ENCODE data around the gene GNG2. TPM values are rescaled to one million over a fixed set of nuclear protein-coding genes. Genes with fewer than 3 reads are reported as not detected.
A peak's percentile ranks its signal among the peaks of the same experiment; 100 is the strongest.

GNG2 gene
- total and polyA plus RNA-seq, 7 experiments from 2014 or later, result 62.1 to 199 (median 117) TPM

GRCh38 chr14:51848120-51848519, 12.3 kb upstream of the GNG2 start:
- Histone ChIP-seq H3K27ac (ENCODE audit: low read depth, low read length) (peak overlapping the region; percentile 96), H3K9me3 (ENCODE audit: control insufficient read depth in 2 of 3, low read length in 3 of 3) (no peaks in the 10 kb centered on the region), H3K4me1 (ENCODE audit: control insufficient read depth in 2 of 2, insufficient read depth in 2 of 2, low read length in 2 of 2) (peaks cover 23 to 47% of the 10 kb centered on the region in 2 donors), H3K27me3 (ENCODE audit: control insufficient read depth in 2 of 2, insufficient read depth in 2 of 2, low read length in 2 of 2) (no peaks in the 10 kb centered on the region), H3K36me3 (ENCODE audit: control insufficient read depth in 2 of 3, insufficient read depth in 3 of 3, low read length in 3 of 3) (no peaks in the 10 kb centered on the region), H3K4me3 (ENCODE audit: low read length) (peak overlapping the region; percentile 6)
- H3K27ac Mint-ChIP-seq, result peak overlapping the region; percentile 94 to 100 (median 99)
- DNase-seq (no peak), ATAC-seq (no peak)
- ChIA-PET CTCF (interaction anchor here (2.3 kb wide), 1 partner anchor 13 kb away, joined by 9 read pairs; the partner anchor contains the start of gene GNG2), POLR2A (interaction anchor here (0.9 to 4.6 kb wide), 5 partner anchors 8 to 140 kb away, joined by 3 to 83 read pairs (median 6); partner anchors contain the start of gene GNG2)
- intact Hi-C loops (cut with micrococcal nuclease), result loop anchor here (5.0 kb wide), 3 partner anchors 114 to 884 kb away; partner anchors contain the start of gene STYX (in 1 of the 2)
- peak overlapping the region; percentile 42 to 90 (median 72) for H3K4me3 Mint-ChIP-seq
- peaks cover 0 to 2% (median 0%) of the 10 kb centered on the region in 5 donors for H3K27me3 Mint-ChIP-seq
- peaks cover 37 to 93% (median 76%) of the 10 kb centered on the region in 7 donors for H3K4me1 Mint-ChIP-seq
- peaks cover 0 to 32% (median 5%) of the 10 kb centered on the region in 5 donors for H3K36me3 Mint-ChIP-seq
- H3K9me3 Mint-ChIP-seq, result peaks cover 0 to 15% (median 6%) of the 10 kb centered on the region in 11 donors

DNA sequence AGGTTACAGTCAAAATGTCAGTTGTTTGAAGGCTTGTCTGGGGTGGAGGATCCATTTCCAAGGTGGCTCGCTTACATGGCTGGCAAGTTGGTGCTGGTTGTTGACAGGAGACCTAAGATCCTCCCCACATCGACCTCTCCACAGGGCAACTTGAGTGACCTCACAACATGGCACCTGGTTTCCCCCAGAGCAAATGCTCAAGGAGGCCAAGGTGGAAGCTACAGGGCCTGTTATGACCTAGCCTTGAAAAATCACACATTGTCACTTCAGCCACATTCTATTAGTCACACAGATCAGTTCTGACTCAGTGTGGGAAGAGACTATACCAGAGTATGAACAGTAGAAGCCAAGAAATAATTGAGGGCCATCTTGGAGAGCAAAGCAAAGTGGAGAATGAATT, 11.3 kb upstream of the GNG2 start:
- POLR2A ChIA-PET, result interaction anchor here (0.6 to 3.0 kb wide), 2 partner anchors 12 to 126 kb away, joined by 3 to 16 read pairs; partner anchors contain the start of gene GNG2
- H3K4me3 ChIP-seq (ENCODE audit: low read length), result no peak overlapping the region
- no peaks in the 10 kb centered on the region for H3K27me3 ChIP-seq (ENCODE audit: control insufficient read depth in 2 of 2, insufficient read depth in 2 of 2, low read length in 2 of 2)
- Mint-ChIP-seq H3K9me3 (peaks cover 0 to 15% (median 6%) of the 10 kb centered on the region in 11 donors), H3K4me1 (peaks cover 33 to 84% (median 66%) of the 10 kb centered on the region in 7 donors), H3K27me3 (peaks cover 0 to 2% (median 0%) of the 10 kb centered on the region in 5 donors), H3K36me3 (peaks cover 0 to 28% (median 5%) of the 10 kb centered on the region in 5 donors), H3K27ac (peak overlapping the region; percentile 94 to 100 (median 99)), H3K4me3 (peak overlapping the region in 3 of 10 donors; percentile 2 to 39 (median 16))
- peak overlapping the region; percentile 96 for H3K27ac ChIP-seq (ENCODE audit: low read depth, low read length)
- intact Hi-C loops (cut with micrococcal nuclease), result loop anchor here (5.0 kb wide), 3 partner anchors 113 to 883 kb away; partner anchors contain the start of gene STYX (in 1 of the 2)
- no peaks in the 10 kb centered on the region for H3K9me3 ChIP-seq (ENCODE audit: control insufficient read depth in 2 of 3, low read length in 3 of 3)
- ATAC-seq, result no peak
- H3K4me1 ChIP-seq (ENCODE audit: control insufficient read depth in 2 of 2, insufficient read depth in 2 of 2, low read length in 2 of 2), result peaks cover 23 to 47% of the 10 kb centered on the region in 2 donors
- H3K36me3 ChIP-seq (ENCODE audit: control insufficient read depth in 2 of 3, insufficient read depth in 3 of 3, low read length in 3 of 3), result no peaks in the 10 kb centered on the region
- CTCF ChIA-PET, result no interaction called here
- DNase-seq, result peak in 1 of 9 donors; percentile 48

DNA sequence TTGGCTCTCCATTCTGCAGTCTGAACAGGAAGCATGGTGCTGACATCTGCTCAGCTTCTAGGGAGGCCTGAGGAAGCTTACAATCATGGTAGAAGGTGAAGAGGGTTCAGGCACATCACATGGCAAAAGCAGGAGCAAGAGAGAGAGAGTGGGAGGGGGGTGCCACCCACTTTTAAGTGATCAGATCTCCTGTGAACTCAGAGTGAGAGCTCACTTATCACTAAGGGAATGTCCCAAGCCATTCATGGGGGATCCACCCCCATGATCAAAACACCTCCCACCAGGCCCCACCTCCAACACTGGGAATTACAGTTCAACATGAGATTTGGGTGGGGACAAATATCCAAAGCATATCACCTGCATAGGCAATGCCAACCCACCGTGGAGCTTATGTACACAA, 9.8 kb upstream of the GNG2 start:
- ChIA-PET CTCF (interaction anchor here (0.9 kb wide), 1 partner anchor 9 kb away, joined by 3 read pairs; the partner anchor contains the start of gene GNG2), POLR2A (interaction anchor here (0.6 to 3.0 kb wide), 2 partner anchors 10 to 19 kb away, joined by 3 to 16 read pairs; partner anchors contain the start of gene GNG2)
- ATAC-seq, result no peak
- Mint-ChIP-seq H3K36me3 (peaks cover 0 to 32% (median 5%) of the 10 kb centered on the region in 5 donors), H3K4me3 (no peak overlapping the region), H3K9me3 (peaks cover 0 to 16% (median 6%) of the 10 kb centered on the region in 11 donors), H3K27ac (peak overlapping the region in 6 of 9 donors; percentile 13 to 99 (median 52)), H3K27me3 (peaks cover 0 to 2% (median 0%) of the 10 kb centered on the region in 5 donors), H3K4me1 (peaks cover 30 to 81% (median 68%) of the 10 kb centered on the region in 7 donors)
- Histone ChIP-seq H3K9me3 (ENCODE audit: control insufficient read depth in 2 of 3, low read length in 3 of 3) (no peaks in the 10 kb centered on the region), H3K4me1 (ENCODE audit: control insufficient read depth in 2 of 2, insufficient read depth in 2 of 2, low read length in 2 of 2) (peaks cover 19 to 38% of the 10 kb centered on the region in 2 donors), H3K4me3 (ENCODE audit: low read length) (no peak overlapping the region), H3K27me3 (ENCODE audit: control insufficient read depth in 2 of 2, insufficient read depth in 2 of 2, low read length in 2 of 2) (no peaks in the 10 kb centered on the region), H3K36me3 (ENCODE audit: control insufficient read depth in 2 of 3, insufficient read depth in 3 of 3, low read length in 3 of 3) (no peaks in the 10 kb centered on the region), H3K27ac (ENCODE audit: low read depth, low read length) (no peak overlapping the region)
- DNase-seq, result no peak
- intact Hi-C loops (cut with micrococcal nuclease), result no loop called here

DNA sequence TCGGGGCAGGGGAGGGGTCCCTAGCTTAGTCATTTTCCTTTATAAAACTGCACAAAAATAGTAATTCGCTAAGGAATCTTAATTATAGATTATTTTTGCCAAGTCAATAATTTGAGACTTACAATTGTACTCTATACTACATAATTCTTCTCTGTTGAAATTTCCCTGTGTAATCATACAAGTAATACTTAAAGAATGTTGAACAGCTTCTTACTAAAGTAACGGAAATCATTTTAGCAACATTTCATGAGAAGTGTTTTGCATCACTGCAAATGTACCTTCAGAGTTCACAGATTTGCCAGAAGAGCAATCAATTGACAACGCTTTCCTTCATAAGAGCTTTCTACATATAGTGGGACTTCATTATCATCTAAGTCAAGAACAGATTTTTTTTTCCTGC, 7.9 kb upstream of the GNG2 start:
- peaks cover 0 to 41% (median 0%) of the 10 kb centered on the region in 5 donors for H3K36me3 Mint-ChIP-seq
- no peaks in the 10 kb centered on the region for H3K27me3 Mint-ChIP-seq
- H3K4me3 Mint-ChIP-seq, result no peak overlapping the region
- Histone ChIP-seq H3K4me3 (ENCODE audit: low read length) (no peak overlapping the region), H3K4me1 (ENCODE audit: control insufficient read depth in 2 of 2, insufficient read depth in 2 of 2, low read length in 2 of 2) (peaks cover 22 to 30% of the 10 kb centered on the region in 2 donors), H3K9me3 (ENCODE audit: control insufficient read depth in 2 of 3, low read length in 3 of 3) (no peaks in the 10 kb centered on the region), H3K27ac (ENCODE audit: low read depth, low read length) (no peak overlapping the region), H3K27me3 (ENCODE audit: control insufficient read depth in 2 of 2, insufficient read depth in 2 of 2, low read length in 2 of 2) (no peaks in the 10 kb centered on the region), H3K36me3 (ENCODE audit: control insufficient read depth in 2 of 3, insufficient read depth in 3 of 3, low read length in 3 of 3) (no peaks in the 10 kb centered on the region)
- POLR2A ChIA-PET, result interaction anchor here (1.0 kb wide), 1 partner anchor 8 kb away, joined by 5 read pairs; the partner anchor contains the start of gene GNG2
- peaks cover 33 to 76% (median 64%) of the 10 kb centered on the region in 7 donors for H3K4me1 Mint-ChIP-seq
- DNase-seq (no peak), ATAC-seq (no peak)
- CTCF ChIA-PET, result no interaction called here
- peaks cover 0 to 22% (median 5%) of the 10 kb centered on the region in 11 donors for H3K9me3 Mint-ChIP-seq
- intact Hi-C loops (cut with micrococcal nuclease), result no loop called here
- peak overlapping the region in 2 of 9 donors; percentile 24 to 53 for H3K27ac Mint-ChIP-seq

DNA sequence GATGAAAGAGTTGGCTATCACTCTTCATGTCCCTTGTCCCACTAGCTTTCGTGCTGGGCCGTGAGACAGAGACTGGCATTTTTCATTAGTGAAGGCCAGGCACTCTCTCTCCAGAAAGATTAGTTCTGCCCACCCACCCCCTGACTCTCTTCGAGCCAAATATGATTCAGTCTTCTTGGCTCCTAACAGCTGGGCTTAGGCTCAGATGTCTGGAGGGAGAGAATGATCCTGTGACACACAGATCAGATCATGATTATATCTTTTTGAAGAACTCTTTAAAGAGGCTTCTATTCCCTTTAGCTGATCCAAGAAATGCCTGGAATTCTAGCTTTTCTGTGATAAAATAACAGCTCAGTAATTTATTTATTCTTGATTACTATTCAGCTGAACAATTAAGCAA, 5.2 kb upstream of the GNG2 start:
- DNase-seq (no peak), ATAC-seq (no peak)
- intact Hi-C loops (cut with micrococcal nuclease), result no loop called here
- Histone ChIP-seq H3K4me1 (ENCODE audit: control insufficient read depth in 2 of 2, insufficient read depth in 2 of 2, low read length in 2 of 2) (peaks cover 28 to 35% of the 10 kb centered on the region in 2 donors), H3K27ac (ENCODE audit: low read depth, low read length) (no peak overlapping the region), H3K36me3 (ENCODE audit: control insufficient read depth in 2 of 3, insufficient read depth in 3 of 3, low read length in 3 of 3) (no peaks in the 10 kb centered on the region), H3K27me3 (ENCODE audit: control insufficient read depth in 2 of 2, insufficient read depth in 2 of 2, low read length in 2 of 2) (no peaks in the 10 kb centered on the region), H3K4me3 (ENCODE audit: low read length) (no peak overlapping the region), H3K9me3 (ENCODE audit: control insufficient read depth in 2 of 3, low read length in 3 of 3) (no peaks in the 10 kb centered on the region)
- ChIA-PET POLR2A (interaction anchor here (2.0 kb wide), 1 partner anchor 8 kb away, joined by 10 read pairs; no protein-coding TSS in a partner anchor), CTCF (interaction anchor here (0.8 to 1.5 kb wide), 2 partner anchors 18 to 125 kb away, joined by 3 to 4 read pairs; no protein-coding TSS in a partner anchor)
- H3K27ac Mint-ChIP-seq, result peak overlapping the region in 3 of 9 donors; percentile 45 to 58 (median 53)
- H3K36me3 Mint-ChIP-seq, result peaks cover 0 to 25% (median 0%) of the 10 kb centered on the region in 5 donors
- no peaks in the 10 kb centered on the region for H3K27me3 Mint-ChIP-seq
- H3K4me1 Mint-ChIP-seq, result peaks cover 32 to 79% (median 67%) of the 10 kb centered on the region in 7 donors
- H3K9me3 Mint-ChIP-seq, result peaks cover 0 to 14% (median 3%) of the 10 kb centered on the region in 11 donors
- no peak overlapping the region for H3K4me3 Mint-ChIP-seq

DNA sequence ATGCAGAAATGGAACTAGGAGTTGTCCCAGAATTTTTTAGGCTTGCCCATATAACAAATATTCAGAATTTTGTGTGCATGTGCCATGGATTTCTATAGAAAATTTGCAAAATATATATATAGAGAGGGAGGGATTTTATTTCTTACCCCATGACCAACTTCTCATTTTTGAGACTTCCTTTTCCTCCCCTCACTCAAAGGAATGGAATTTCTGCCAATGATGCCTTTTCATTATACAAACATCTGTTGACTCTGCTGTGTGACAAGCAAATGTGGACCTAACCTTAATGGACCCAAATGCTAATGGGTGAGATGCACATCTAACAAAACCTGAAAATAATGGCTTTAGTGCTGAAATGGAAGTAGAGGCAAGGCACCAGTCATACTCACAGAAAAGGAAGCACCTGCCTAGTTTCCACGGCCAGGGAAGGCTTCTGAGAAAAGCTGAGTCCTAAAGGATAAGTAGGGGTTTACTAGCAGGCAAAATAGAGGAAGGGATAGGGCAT, 3.6 kb upstream of the GNG2 start:
- Mint-ChIP-seq H3K4me1 (peaks cover 31 to 67% (median 60%) of the 10 kb centered on the region in 7 donors), H3K4me3 (peak overlapping the region in 3 of 10 donors; percentile 14 to 34 (median 16)), H3K27ac (peak overlapping the region in 6 of 9 donors; percentile 4 to 81 (median 35)), H3K9me3 (peaks cover 0 to 9% (median 0%) of the 10 kb centered on the region in 11 donors), H3K36me3 (peaks cover 0 to 22% (median 0%) of the 10 kb centered on the region in 5 donors), H3K27me3 (no peaks in the 10 kb centered on the region)
- ChIA-PET CTCF (no interaction called here), POLR2A (interaction anchor here (2.0 kb wide), 1 partner anchor 10 kb away, joined by 10 read pairs; no protein-coding TSS in a partner anchor)
- Histone ChIP-seq H3K27me3 (ENCODE audit: control insufficient read depth in 2 of 2, insufficient read depth in 2 of 2, low read length in 2 of 2) (no peaks in the 10 kb centered on the region), H3K27ac (ENCODE audit: low read depth, low read length) (no peak overlapping the region), H3K4me1 (ENCODE audit: control insufficient read depth in 2 of 2, insufficient read depth in 2 of 2, low read length in 2 of 2) (peaks cover 22 to 33% of the 10 kb centered on the region in 2 donors), H3K4me3 (ENCODE audit: low read length) (no peak overlapping the region), H3K9me3 (ENCODE audit: control insufficient read depth in 2 of 3, low read length in 3 of 3) (no peaks in the 10 kb centered on the region), H3K36me3 (ENCODE audit: control insufficient read depth in 2 of 3, insufficient read depth in 3 of 3, low read length in 3 of 3) (no peaks in the 10 kb centered on the region)
- ATAC-seq (no peak), DNase-seq (no peak)
- intact Hi-C loops (cut with micrococcal nuclease), result no loop called here
